HepG2 (cell line): ENCODE measurements around the gene IL27RA. TPM values are rescaled to one million over a fixed set of nuclear protein-coding genes. Genes with fewer than 3 reads are reported as not detected.
A peak's percentile ranks its signal among the peaks of the same experiment; 100 is the strongest.

Experiments used
- FIP1L1 ChIP-seq: fragments of 200-400 bp; formaldehyde crosslinking; IDR thresholded peaks from 2 replicates; pipeline ENCODE4 v1.6.1; 2018; ENCODE audit warnings: low read depth, mild to moderate bottlenecking, low read length, moderate library complexity, borderline replicate concordance; ENCODE audit not compliant: insufficient read depth
- FOXK1 ChIP-seq: sonication (generic); formaldehyde crosslinking; IDR thresholded peaks from 2 replicates; pipeline ENCODE4 v1.4.0; 2020; ENCODE audit warnings: low read depth, missing genetic modification reagents, borderline replicate concordance
- HNF1B ChIP-seq: sonication (generic); formaldehyde crosslinking; IDR thresholded peaks from 2 replicates; pipeline ENCODE4 v1.5.1; 2020; ENCODE audit warnings: mild to moderate bottlenecking, moderate library complexity, missing genetic modification reagents
- KLF11 ChIP-seq: IDR thresholded peaks from 2 replicates; pipeline ENCODE4 v1.6.1; 2016; ENCODE audit warnings: missing compliant biosample characterization
- MXI1 ChIP-seq: IDR thresholded peaks from 3 replicates; pipeline ENCODE4 v1.6.1; 2012; ENCODE audit warnings: low read depth, low read length, inconsistent platforms, borderline replicate concordance
- NFIC ChIP-seq: IDR thresholded peaks from 2 replicates; pipeline ENCODE4 v1.6.1; 2012; ENCODE audit warnings: mild to moderate bottlenecking, low read length, inconsistent platforms
- NR2F6 ChIP-seq, 2 experiments: IDR thresholded peaks; 2 replicates each; pipeline ENCODE4 v1.6.1; 2016; ENCODE audit warnings: antibody characterized with exemption in 1 of 2, mild to moderate bottlenecking in 1 of 2
- RFX3 ChIP-seq: IDR thresholded peaks from 2 replicates; pipeline ENCODE4 v1.6.1; 2016; ENCODE audit warnings: missing biosample characterization, missing genetic modification reagents
- SP2 ChIP-seq: sonication (generic); formaldehyde crosslinking; IDR thresholded peaks from 2 replicates; pipeline ENCODE4 v1.5.1; 2020; ENCODE audit warnings: mild to moderate bottlenecking, missing genetic modification reagents
- STAG1 ChIP-seq: sonication (generic); formaldehyde crosslinking; IDR thresholded peaks from 2 replicates; pipeline ENCODE4 v1.4.0; 2020; ENCODE audit warnings: missing genetic modification reagents
- ZNF136 ChIP-seq: sonication (generic); formaldehyde crosslinking; IDR thresholded peaks from 2 replicates; pipeline ENCODE4 v1.8.1; 2022; ENCODE audit warnings: low read depth, mild to moderate bottlenecking, moderate library complexity, missing genetic modification reagents
- ZNF567 ChIP-seq: sonication (generic); formaldehyde crosslinking; IDR thresholded peaks from 2 replicates; pipeline ENCODE4 v1.8.1; 2023; ENCODE audit warnings: mild to moderate bottlenecking, missing genetic modification reagents, borderline replicate concordance
- ZNF629 ChIP-seq: sonication (generic); formaldehyde crosslinking; conservative IDR thresholded peaks from 2 replicates; pipeline ENCODE4 v1.5.0; 2020; ENCODE audit warnings: missing genetic modification reagents
- polyA plus RNA-seq, 8 experiments: library from polyadenylated mRNA; depleted of rRNA in 3 of 8; stranded (reverse) in 7 of 8; unstranded in 1 of 8; fragments of >200 nt; fragmentation: Illumina TruSeq in 4 of 8; extraction: Trizol in 4 of 8; gene quantifications; 2 replicates each; pipeline versions ENCODE4 v1.2.1 to v1.2.3, GENCODE V29; 2011 to 2016; ENCODE audit warnings: low read depth in 4 of 8, missing spikeins in 1 of 8, mixed read lengths in 1 of 8; ENCODE audit not compliant: insufficient read depth in 1 of 8
- total RNA-seq, 5 experiments: library from RNA; depleted of rRNA; stranded (reverse); fragments of >200 nt; fragmentation: Illumina TruSeq; extraction: Trizol; gene quantifications; 2 replicates each; pipeline ENCODE4 v1.2.3, GENCODE V29; 2016; ENCODE audit warnings: low read depth in 1 of 5
- TF ChIP-seq, protein P1 (sequence below): sonication (generic); formaldehyde crosslinking; IDR thresholded peaks from 2 replicates; pipeline ENCODE4 v1.5.0; 2020; ENCODE audit warnings: missing genetic modification reagents
- TF ChIP-seq, protein P2 (sequence below): sonication (generic); formaldehyde crosslinking; IDR thresholded peaks from 2 replicates; pipeline ENCODE4 v1.5.0; 2020; ENCODE audit warnings: missing genetic modification reagents
- TF ChIP-seq, protein P3 (sequence below): sonication (generic); formaldehyde crosslinking; IDR thresholded peaks from 2 replicates; pipeline ENCODE4 v1.4.0; 2020; ENCODE audit warnings: mild to moderate bottlenecking, missing genetic modification reagents
- TF ChIP-seq, protein P4 (sequence below): sonication (generic); formaldehyde crosslinking; IDR thresholded peaks from 2 replicates; pipeline ENCODE4 v1.9.0; 2022; ENCODE audit warnings: missing genetic modification reagents, mild to moderate bottlenecking, borderline replicate concordance
- TF ChIP-seq, protein P5 (sequence below): sonication (generic); formaldehyde crosslinking; IDR thresholded peaks from 2 replicates; pipeline ENCODE4 v1.8.1; 2023; ENCODE audit warnings: mild to moderate bottlenecking, missing genetic modification reagents
- TF ChIP-seq, protein P6 (sequence below): sonication (generic); IDR thresholded peaks from 2 replicates; pipeline ENCODE4 v1.6.1; 2016; ENCODE audit warnings: low read depth, borderline replicate concordance

Gene IL27RA
- total and polyA plus RNA-seq, 2 of the 13 experiments (the other 11 are each of a cell fraction or from before 2014, with no cell fraction given) = 3.5 to 8.1 TPM

DNA sequence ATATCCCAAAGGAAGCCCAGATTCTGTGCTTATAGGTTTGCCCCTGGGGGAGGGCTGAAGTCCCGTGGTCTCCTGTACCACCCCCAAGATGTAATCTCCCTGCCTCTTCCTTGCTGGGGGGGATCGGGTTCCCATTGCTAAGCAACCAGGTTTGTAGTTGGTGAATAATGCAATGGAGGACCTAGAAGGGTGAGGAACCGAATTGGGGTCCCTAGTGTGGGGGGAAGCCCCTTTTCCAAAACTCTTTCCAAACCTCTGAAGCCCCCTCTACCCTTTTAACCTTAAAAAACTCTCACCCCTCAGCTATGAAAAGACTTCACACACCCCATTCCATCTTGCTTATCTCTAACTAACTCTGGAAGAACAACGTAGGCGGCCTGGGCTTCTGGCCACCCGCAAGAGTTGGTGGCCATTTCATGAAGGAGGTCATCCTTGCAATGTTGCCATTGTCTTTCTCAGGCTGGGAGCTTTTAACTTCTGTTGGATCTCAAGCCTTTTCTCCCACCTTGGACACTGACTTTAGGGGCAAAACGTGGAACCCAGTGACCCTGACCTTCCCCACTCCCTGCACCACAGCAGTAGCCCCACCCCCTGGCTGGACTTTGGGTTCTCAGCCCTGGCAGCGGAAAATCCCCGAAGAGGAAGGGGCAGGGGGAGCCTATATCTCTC, 29.7 kb downstream of the IL27RA start (continued):
- TF ChIP-seq ZNF567 (CRISPR knock-in tag) (no peak), SP2 (CRISPR knock-in tag) (no peak), ZNF136 (CRISPR knock-in tag) (no peak), NR2F6 (IDR thresholded peaks at IDR 0.05) (peak; percentile 90), NR2F6 (CRISPR knock-in tag; IDR thresholded peaks at IDR 0.05) (peak; percentile 95), NFIC (no peak), ZNF629 (CRISPR knock-in tag) (0 out of 2 replicates have a peak, but pooled peaks have one; percentile 24), STAG1 (CRISPR knock-in tag) (no peak), MXI1 (peak; percentile 24; the same call in 1 of the 3 replicates), KLF11 (CRISPR knock-in tag) (no peak; the same call in 1 of the 2 replicates), FOXK1 (CRISPR knock-in tag) (no peak), FIP1L1 (no peak), HNF1B (no peak), RFX3 (CRISPR knock-in tag) (no peak)
- TF ChIP-seq, protein P1, sequence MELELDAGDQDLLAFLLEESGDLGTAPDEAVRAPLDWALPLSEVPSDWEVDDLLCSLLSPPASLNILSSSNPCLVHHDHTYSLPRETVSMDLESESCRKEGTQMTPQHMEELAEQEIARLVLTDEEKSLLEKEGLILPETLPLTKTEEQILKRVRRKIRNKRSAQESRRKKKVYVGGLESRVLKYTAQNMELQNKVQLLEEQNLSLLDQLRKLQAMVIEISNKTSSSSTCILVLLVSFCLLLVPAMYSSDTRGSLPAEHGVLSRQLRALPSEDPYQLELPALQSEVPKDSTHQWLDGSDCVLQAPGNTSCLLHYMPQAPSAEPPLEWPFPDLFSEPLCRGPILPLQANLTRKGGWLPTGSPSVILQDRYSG (CRISPR knock-in tag) = no peak
- TF ChIP-seq, protein P2, sequence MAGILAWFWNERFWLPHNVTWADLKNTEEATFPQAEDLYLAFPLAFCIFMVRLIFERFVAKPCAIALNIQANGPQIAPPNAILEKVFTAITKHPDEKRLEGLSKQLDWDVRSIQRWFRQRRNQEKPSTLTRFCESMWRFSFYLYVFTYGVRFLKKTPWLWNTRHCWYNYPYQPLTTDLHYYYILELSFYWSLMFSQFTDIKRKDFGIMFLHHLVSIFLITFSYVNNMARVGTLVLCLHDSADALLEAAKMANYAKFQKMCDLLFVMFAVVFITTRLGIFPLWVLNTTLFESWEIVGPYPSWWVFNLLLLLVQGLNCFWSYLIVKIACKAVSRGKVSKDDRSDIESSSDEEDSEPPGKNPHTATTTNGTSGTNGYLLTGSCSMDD (CRISPR knock-in tag) = no peak
- TF ChIP-seq, protein P3, sequence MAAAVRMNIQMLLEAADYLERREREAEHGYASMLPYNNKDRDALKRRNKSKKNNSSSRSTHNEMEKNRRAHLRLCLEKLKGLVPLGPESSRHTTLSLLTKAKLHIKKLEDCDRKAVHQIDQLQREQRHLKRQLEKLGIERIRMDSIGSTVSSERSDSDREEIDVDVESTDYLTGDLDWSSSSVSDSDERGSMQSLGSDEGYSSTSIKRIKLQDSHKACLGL (CRISPR knock-in tag) = no peak
- TF ChIP-seq, protein P4, sequence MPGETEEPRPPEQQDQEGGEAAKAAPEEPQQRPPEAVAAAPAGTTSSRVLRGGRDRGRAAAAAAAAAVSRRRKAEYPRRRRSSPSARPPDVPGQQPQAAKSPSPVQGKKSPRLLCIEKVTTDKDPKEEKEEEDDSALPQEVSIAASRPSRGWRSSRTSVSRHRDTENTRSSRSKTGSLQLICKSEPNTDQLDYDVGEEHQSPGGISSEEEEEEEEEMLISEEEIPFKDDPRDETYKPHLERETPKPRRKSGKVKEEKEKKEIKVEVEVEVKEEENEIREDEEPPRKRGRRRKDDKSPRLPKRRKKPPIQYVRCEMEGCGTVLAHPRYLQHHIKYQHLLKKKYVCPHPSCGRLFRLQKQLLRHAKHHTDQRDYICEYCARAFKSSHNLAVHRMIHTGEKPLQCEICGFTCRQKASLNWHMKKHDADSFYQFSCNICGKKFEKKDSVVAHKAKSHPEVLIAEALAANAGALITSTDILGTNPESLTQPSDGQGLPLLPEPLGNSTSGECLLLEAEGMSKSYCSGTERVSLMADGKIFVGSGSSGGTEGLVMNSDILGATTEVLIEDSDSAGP (CRISPR knock-in tag) = no peak
- TF ChIP-seq, protein P5, sequence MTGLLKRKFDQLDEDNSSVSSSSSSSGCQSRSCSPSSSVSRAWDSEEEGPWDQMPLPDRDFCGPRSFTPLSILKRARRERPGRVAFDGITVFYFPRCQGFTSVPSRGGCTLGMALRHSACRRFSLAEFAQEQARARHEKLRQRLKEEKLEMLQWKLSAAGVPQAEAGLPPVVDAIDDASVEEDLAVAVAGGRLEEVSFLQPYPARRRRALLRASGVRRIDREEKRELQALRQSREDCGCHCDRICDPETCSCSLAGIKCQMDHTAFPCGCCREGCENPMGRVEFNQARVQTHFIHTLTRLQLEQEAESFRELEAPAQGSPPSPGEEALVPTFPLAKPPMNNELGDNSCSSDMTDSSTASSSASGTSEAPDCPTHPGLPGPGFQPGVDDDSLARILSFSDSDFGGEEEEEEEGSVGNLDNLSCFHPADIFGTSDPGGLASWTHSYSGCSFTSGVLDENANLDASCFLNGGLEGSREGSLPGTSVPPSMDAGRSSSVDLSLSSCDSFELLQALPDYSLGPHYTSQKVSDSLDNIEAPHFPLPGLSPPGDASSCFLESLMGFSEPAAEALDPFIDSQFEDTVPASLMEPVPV (CRISPR knock-in tag) = no peak
- TF ChIP-seq, protein P6, sequence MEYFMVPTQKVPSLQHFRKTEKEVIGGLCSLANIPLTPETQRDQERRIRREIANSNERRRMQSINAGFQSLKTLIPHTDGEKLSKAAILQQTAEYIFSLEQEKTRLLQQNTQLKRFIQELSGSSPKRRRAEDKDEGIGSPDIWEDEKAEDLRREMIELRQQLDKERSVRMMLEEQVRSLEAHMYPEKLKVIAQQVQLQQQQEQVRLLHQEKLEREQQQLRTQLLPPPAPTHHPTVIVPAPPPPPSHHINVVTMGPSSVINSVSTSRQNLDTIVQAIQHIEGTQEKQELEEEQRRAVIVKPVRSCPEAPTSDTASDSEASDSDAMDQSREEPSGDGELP = no peak
